Spleen (tissue), 7 donors: ENCODE results near the gene EPM2A.

ENCODE experiments used
- CTCF ChIP-seq, 11 experiments: fragments of 200-600 bp in 7 of 11; fragments of 450-650 bp in 4 of 11; sonication (generic) in 4 of 11; IDR thresholded peaks in 8 of 11; conservative IDR thresholded peaks in 3 of 11; 1 replicate in 7 of 11; 2 replicates in 4 of 11; pipeline versions ENCODE4 v1.4.0 to v1.8.0; 2016 to 2021; ENCODE audit warnings: antibody characterized with exemption in 11 of 11, inconsistent platforms in 4 of 11, mild to moderate bottlenecking in 1 of 11
- POLR2A ChIP-seq, 3 donors: fragments of 450-650 bp; IDR thresholded peaks; one replicate each; pipeline ENCODE4 v1.5.1; 2017; ENCODE audit warnings: antibody characterized with exemption in 3 of 3, mild to moderate bottlenecking in 1 of 3
- POLR2AphosphoS5 ChIP-seq, 3 donors: sonication (generic); formaldehyde crosslinking; IDR thresholded peaks; one replicate each; pipeline ENCODE4 v1.5.1; 2017; ENCODE audit warnings: antibody characterized with exemption in 3 of 3
- donor health status: DM: no; HTN: no; CAD: no; lungs with moderate emphysema.
- donor health status: DM: no; HTN: no; CAD: no.
- donor health status: DM: no; HTN: no; CAD: no.

- TF ChIP-seq CTCF (IDR thresholded peaks at IDR 0.05 in 8 of 11, conservative IDR thresholded peaks at IDR 0.05 in 3 of 11) (no peak), POLR2A (IDR thresholded peaks at IDR 0.05) (no peak), POLR2AphosphoS5 (IDR thresholded peaks at IDR 0.05) (no peak)
Observed at GRCh38 chr6:145783796-145784195, 48.5 kb upstream of the EPM2A start.
